Kidney epithelial cell (primary cell): ENCODE data around the gene ZFHX3. TPM values are rescaled to one million over a fixed set of nuclear protein-coding genes. Genes with fewer than 3 reads are reported as not detected.

ENCODE experiments used
- DNase-seq: peaks from one replicate; pipeline ENCODE4 v3.0.0-alpha.2; 2010; ENCODE audit warnings: low read depth
- H3K27me3 ChIP-seq: 2 replicates; pipeline ENCODE4 v1.6.0; 2011; ENCODE audit warnings: low read length; ENCODE audit not compliant: control insufficient read depth, insufficient read depth
- H3K36me3 ChIP-seq: 2 replicates; pipeline ENCODE4 v1.5.1; 2011; ENCODE audit warnings: low read length; ENCODE audit not compliant: control insufficient read depth, insufficient read depth
- H3K4me3 ChIP-seq: 2 replicates; pipeline ENCODE4 v1.5.1; 2011; ENCODE audit warnings: low read depth, mild to moderate bottlenecking, control low read depth, low read length
- total RNA-seq: library from RNA; depleted of rRNA; stranded (reverse); fragments of >200 nt; gene quantifications from 2 replicates; pipeline ENCODE4 v1.2.3, GENCODE V29; 2015
- TF ChIP-seq, protein P1 (sequence below): IDR thresholded peaks from 2 replicates; pipeline ENCODE4 v1.5.1; 2011; ENCODE audit warnings: mild to moderate bottlenecking, moderate library complexity, low read length, control low read depth, inconsistent platforms; ENCODE audit not compliant: insufficient read depth, poor library complexity, severe bottlenecking

Gene ZFHX3
- total RNA-seq, 1 donor from 2014 or later = 19.9 TPM

DNA sequence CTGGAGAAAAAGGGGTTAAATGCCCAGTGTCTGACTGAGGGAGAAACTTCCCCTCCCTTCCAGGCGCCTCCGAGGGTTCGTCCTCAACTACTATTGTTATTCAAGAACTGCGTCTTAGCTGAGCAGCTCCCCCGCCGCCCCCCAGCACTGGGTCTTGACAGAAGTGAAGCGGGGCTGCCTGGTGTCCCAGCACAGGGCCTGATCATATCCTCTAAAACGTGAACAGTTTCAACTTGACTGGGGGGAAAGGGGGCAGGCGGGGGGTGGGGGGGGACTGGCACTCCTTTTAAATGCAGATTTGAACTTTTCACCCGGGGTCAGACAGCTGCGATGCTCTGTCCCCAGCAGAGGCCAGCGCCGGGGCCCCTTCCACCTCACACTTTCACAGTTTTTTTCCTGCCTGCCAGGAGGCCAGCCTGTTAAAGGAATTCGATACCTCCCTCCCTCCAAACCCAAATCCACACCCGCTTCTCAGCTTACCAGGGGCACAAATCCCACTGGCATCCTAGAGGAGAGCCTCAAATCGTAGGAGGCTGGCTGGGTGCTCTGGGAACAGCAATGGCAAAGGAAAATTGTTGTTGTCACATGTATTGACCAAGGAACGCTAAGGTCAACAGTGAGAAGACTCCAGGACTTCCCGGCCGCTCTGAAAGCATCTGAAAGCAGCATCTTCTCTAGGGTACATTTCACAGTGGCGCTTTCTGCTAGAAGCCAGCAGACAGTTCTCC lies 14.5 kb downstream of the ZFHX3 start:
- no peaks in the 10 kb centered on the region for H3K27me3 ChIP-seq
- no peak overlapping the region for H3K4me3 ChIP-seq
- DNase-seq = no peak
- TF ChIP-seq, protein P1, sequence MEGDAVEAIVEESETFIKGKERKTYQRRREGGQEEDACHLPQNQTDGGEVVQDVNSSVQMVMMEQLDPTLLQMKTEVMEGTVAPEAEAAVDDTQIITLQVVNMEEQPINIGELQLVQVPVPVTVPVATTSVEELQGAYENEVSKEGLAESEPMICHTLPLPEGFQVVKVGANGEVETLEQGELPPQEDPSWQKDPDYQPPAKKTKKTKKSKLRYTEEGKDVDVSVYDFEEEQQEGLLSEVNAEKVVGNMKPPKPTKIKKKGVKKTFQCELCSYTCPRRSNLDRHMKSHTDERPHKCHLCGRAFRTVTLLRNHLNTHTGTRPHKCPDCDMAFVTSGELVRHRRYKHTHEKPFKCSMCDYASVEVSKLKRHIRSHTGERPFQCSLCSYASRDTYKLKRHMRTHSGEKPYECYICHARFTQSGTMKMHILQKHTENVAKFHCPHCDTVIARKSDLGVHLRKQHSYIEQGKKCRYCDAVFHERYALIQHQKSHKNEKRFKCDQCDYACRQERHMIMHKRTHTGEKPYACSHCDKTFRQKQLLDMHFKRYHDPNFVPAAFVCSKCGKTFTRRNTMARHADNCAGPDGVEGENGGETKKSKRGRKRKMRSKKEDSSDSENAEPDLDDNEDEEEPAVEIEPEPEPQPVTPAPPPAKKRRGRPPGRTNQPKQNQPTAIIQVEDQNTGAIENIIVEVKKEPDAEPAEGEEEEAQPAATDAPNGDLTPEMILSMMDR = no peak
- no peaks in the 10 kb centered on the region for H3K36me3 ChIP-seq

DNA sequence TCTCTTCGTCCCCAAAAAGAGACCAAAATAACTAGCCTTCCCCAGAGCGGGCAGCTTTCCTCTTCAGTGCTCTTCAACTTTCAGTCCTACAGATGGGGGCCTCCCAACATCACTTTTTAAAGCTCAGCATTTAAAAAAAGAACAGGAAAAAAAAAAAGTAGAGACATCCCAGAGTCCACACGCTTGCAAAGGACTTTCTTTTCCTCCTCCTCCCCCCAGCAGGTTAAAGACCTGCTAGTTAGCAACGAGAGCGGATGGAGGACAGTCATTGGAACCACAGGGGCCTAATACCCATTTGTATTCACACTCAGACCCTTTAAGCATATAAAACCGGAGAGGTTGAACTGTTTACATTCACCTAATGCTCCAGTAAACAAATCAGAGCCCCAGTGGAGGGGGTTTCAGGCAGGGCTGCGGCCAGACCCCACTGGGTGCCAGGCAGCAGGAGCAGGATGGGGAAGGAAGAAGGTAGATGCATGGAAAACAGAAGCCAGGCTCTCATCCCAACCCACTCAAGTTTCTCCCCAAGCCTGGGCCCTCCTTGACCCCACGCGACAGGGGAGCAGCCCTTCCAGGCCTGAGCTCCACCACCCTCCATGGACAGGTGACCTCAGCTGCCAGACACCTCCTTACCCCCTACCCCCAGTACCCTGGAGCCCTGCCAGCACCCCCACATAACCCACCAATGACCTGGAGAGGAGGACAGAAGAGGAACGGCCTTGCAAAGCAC lies 15.2 kb downstream of the ZFHX3 start:
- no peak for DNase-seq
- TF ChIP-seq, protein P1 = no peak
- H3K36me3 ChIP-seq = no peaks in the 10 kb centered on the region
- no peak overlapping the region for H3K4me3 ChIP-seq
- H3K27me3 ChIP-seq = no peaks in the 10 kb centered on the region

DNA sequence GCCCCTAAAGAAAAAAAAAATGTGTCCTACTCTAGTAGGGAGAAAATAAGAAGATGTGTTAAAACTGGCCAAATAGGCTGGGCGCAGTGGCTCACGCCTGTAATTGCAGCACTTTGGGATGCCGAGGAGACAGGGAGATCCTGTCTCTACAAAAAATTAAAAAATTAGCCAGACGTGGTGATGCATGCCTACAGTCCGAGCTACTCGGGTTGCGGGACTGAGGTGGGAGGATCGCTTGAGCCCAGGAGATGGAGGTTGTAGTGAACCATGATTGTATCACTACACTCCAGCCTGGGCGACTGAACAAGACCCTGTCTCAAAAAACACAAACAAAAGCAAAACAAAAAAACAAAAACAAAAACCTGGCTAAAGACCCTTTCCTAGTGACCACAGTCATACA lies 15.9 kb downstream of the ZFHX3 start:
- Histone ChIP-seq H3K27me3 (no peaks in the 10 kb centered on the region), H3K4me3 (no peak overlapping the region), H3K36me3 (no peaks in the 10 kb centered on the region)
- TF ChIP-seq, protein P1 = no peak
- DNase-seq = no peak

DNA sequence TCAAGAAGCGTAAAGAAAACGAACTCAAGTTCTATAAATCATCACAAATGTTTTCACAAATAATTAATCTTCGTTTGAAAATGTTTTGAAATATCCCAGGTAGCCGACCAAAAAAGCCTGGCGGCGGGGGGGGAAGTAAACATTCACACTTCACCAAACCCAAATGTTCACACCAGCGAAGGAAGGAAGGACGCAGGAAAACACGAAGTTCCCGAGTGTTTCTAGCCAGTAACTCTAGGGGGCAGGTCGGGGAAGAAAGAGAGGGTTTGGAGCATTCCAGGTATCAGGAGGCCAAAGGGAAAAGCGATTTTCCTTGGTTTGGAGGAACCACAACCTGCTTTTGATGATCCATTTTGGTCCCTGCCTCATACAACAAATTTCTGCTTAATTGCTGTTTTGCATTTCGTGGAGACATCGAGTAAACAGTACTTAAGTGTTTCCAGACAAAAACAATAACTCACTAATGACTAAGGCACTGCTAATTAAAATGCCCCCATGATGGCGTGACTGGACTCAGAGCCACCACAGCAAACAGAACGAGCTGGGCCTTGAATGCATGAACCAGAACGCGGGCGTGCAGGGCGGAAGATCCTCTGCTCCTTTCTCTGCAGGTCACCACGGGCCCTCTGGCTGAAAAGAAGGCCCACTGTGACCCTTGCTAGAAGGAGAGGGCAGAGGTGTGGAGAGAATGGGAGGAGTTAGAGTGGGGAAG lies 16.6 kb downstream of the ZFHX3 start:
- no peak overlapping the region for H3K4me3 ChIP-seq
- no peaks in the 10 kb centered on the region for H3K27me3 ChIP-seq
- TF ChIP-seq, protein P1 = peak; percentile 46
- no peaks in the 10 kb centered on the region for H3K36me3 ChIP-seq
- DNase-seq = no peak

DNA sequence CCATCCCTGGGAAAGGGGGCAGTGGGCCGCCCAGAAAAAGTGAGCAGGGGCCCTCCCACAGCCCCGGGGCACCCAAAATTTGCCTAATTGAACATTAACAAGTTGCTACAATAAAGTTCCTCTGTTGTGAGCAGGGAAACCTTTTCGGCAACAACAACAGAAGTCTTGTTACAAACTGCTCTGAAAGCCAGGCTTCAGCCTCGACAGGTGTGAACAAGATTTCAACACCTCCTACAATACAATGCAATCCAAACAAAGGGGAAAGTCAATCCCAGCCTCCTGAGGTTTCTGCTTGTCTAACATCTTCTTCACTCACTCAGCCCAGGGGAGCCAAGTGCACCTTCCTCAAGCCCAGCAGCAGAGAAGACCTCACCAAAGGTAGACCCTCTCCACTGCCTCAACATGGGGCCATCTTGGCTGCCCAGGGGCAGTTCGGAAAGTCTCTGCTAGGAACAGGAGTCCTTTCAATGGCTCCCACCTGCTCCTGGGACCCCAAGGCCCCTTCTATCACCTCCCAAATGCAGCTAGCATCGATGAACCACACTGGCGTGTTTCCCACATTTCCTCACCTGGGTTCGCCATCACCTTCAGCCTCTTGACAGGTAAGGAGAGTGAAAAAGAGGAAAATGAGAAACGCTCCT lies 19.1 kb downstream of the ZFHX3 start:
- DNase-seq = no peak
- TF ChIP-seq, protein P1 = no peak
- Histone ChIP-seq H3K36me3 (no peaks in the 10 kb centered on the region), H3K27me3 (no peaks in the 10 kb centered on the region), H3K4me3 (no peak overlapping the region)
